ENCODE data around the gene CDH10. TPM values are rescaled to one million over a fixed set of nuclear protein-coding genes. Genes with fewer than 3 reads are reported as not detected.

Gene CDH10
- total RNA-seq, 1 experiment from 2014 or later: not detected

DNA sequence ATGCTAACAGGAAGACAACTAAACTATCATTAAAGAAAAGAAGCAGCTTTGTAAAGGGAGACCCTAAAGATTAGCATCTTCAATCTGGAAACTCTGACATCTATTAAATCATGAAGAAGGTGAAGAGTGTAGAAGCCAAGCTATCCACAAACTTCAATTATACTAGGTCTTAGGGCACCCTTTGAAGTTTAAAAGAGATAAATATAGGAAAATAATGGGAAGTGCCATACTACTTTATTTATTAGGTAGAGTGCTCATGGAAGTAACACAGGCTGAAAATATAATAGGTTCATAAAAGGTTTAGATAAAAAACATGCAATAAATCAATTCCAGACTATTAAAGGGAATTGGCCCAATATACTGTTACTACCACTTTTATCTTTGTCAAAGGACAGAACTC lies 19.9 kb downstream of the CDH10 start:
- no TSS peak for BruUV-seq (replicated peaks)
- no peak for DNase-seq
- Mint-ChIP-seq H3K9me3 (ENCODE audit: low read depth, unreplicated experiment) (peaks cover 2% of the 10 kb centered on the region), H3K27ac (ENCODE audit: unreplicated experiment) (no peak overlapping the region), H3K36me3 (ENCODE audit: insufficient read depth, unreplicated experiment) (no peaks in the 10 kb centered on the region), H3K27me3 (ENCODE audit: unreplicated experiment) (no peaks in the 10 kb centered on the region), H3K4me1 (ENCODE audit: low read depth, unreplicated experiment) (no peaks in the 10 kb centered on the region), H3K4me3 (ENCODE audit: low read depth, unreplicated experiment) (no peak overlapping the region)
- CTCF ChIA-PET: no interaction called here
- intact Hi-C loops (cut with micrococcal nuclease; ENCODE audit: unreplicated experiment): no loop called here
- TF ChIP-seq, protein P1, sequence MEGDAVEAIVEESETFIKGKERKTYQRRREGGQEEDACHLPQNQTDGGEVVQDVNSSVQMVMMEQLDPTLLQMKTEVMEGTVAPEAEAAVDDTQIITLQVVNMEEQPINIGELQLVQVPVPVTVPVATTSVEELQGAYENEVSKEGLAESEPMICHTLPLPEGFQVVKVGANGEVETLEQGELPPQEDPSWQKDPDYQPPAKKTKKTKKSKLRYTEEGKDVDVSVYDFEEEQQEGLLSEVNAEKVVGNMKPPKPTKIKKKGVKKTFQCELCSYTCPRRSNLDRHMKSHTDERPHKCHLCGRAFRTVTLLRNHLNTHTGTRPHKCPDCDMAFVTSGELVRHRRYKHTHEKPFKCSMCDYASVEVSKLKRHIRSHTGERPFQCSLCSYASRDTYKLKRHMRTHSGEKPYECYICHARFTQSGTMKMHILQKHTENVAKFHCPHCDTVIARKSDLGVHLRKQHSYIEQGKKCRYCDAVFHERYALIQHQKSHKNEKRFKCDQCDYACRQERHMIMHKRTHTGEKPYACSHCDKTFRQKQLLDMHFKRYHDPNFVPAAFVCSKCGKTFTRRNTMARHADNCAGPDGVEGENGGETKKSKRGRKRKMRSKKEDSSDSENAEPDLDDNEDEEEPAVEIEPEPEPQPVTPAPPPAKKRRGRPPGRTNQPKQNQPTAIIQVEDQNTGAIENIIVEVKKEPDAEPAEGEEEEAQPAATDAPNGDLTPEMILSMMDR (IDR thresholded peaks at IDR 0.05; ENCODE audit: unreplicated experiment): no peak

DNA sequence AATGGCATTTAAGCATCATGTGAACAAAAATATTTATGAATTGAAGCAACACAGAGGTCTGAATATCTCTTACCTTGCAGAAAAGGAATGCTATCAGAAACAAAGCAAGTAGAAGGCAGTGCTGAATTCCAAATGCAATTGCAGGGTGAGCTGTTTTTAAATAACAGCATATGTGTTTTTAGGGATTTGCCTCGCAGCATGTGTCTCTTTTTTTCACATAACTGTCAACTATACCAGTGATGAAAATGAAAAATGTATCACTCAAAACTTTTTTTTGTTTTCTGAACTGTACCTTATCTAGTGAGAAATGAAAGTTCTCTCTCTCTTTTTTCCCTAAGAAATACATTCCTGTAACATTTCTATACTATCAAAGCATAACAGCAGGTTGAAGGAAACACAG lies 21.2 kb downstream of the CDH10 start:
- H3K9me3 Mint-ChIP-seq (ENCODE audit: low read depth, unreplicated experiment): peaks cover 4% of the 10 kb centered on the region
- no peaks in the 10 kb centered on the region for H3K4me1 Mint-ChIP-seq (ENCODE audit: low read depth, unreplicated experiment)
- no peak overlapping the region for H3K27ac Mint-ChIP-seq (ENCODE audit: unreplicated experiment)
- H3K4me3 Mint-ChIP-seq (ENCODE audit: low read depth, unreplicated experiment): no peak overlapping the region
- TF ChIP-seq, protein P1 (IDR thresholded peaks at IDR 0.05; ENCODE audit: unreplicated experiment): no peak
- H3K27me3 Mint-ChIP-seq (ENCODE audit: unreplicated experiment): no peaks in the 10 kb centered on the region
- intact Hi-C loops (cut with micrococcal nuclease; ENCODE audit: unreplicated experiment): no loop called here
- BruUV-seq (replicated peaks): no TSS peak
- CTCF ChIA-PET: no interaction called here
- H3K36me3 Mint-ChIP-seq (ENCODE audit: insufficient read depth, unreplicated experiment): no peaks in the 10 kb centered on the region
- no peak for DNase-seq

DNA sequence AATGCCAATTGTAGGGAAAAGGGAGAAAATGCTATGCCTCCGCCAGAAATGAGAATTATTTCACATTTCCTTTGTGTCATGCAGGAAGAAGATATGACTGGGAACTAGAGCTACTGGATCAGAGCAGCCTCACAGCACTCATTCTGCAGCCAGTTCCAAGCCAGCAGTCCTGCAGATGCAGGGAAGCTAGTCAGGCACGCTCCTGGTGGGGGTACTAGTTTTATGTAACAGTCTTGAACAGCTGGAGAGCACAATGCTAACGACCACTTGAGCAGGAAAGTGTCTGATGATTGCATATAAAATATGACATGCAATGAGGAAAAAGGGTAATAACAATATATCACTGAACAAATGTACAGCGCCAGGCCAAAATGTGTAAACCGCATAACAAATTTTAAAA lies 21.7 kb downstream of the CDH10 start:
- Mint-ChIP-seq H3K27me3 (ENCODE audit: unreplicated experiment) (no peaks in the 10 kb centered on the region), H3K27ac (ENCODE audit: unreplicated experiment) (no peak overlapping the region), H3K4me1 (ENCODE audit: low read depth, unreplicated experiment) (no peaks in the 10 kb centered on the region), H3K36me3 (ENCODE audit: insufficient read depth, unreplicated experiment) (no peaks in the 10 kb centered on the region), H3K4me3 (ENCODE audit: low read depth, unreplicated experiment) (no peak overlapping the region), H3K9me3 (ENCODE audit: low read depth, unreplicated experiment) (peaks cover 4% of the 10 kb centered on the region)
- DNase-seq: no peak
- no TSS peak for BruUV-seq (replicated peaks)
- CTCF ChIA-PET: no interaction called here
- TF ChIP-seq, protein P1 (IDR thresholded peaks at IDR 0.05; ENCODE audit: unreplicated experiment): no peak
- intact Hi-C loops (cut with micrococcal nuclease; ENCODE audit: unreplicated experiment): no loop called here

DNA sequence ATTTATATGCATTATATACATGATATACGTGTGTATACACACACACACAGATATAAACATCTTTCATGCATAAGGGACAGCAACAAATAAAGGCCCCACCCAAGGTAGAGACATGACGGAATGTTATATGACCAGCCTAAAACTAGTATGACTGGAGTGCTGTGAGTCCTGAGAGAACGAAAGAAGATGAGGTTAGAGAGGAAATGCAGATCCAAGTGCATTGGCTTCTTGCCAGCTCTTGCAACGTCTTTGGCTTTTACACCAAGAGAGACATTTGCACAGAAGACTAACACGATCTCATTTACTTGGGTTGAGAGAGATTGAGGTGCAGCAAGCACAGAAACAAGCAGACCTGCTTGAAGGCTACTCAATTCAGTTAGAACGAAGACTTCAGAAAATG lies 23.0 kb downstream of the CDH10 start:
- Mint-ChIP-seq H3K4me3 (ENCODE audit: low read depth, unreplicated experiment) (no peak overlapping the region), H3K27ac (ENCODE audit: unreplicated experiment) (no peak overlapping the region), H3K9me3 (ENCODE audit: low read depth, unreplicated experiment) (peaks cover 4% of the 10 kb centered on the region), H3K27me3 (ENCODE audit: unreplicated experiment) (no peaks in the 10 kb centered on the region), H3K4me1 (ENCODE audit: low read depth, unreplicated experiment) (no peaks in the 10 kb centered on the region), H3K36me3 (ENCODE audit: insufficient read depth, unreplicated experiment) (no peaks in the 10 kb centered on the region)
- intact Hi-C loops (cut with micrococcal nuclease; ENCODE audit: unreplicated experiment): no loop called here
- BruUV-seq (replicated peaks): no TSS peak
- CTCF ChIA-PET: no interaction called here
- no peak for DNase-seq
- TF ChIP-seq, protein P1 (IDR thresholded peaks at IDR 0.05; ENCODE audit: unreplicated experiment): no peak

DNA sequence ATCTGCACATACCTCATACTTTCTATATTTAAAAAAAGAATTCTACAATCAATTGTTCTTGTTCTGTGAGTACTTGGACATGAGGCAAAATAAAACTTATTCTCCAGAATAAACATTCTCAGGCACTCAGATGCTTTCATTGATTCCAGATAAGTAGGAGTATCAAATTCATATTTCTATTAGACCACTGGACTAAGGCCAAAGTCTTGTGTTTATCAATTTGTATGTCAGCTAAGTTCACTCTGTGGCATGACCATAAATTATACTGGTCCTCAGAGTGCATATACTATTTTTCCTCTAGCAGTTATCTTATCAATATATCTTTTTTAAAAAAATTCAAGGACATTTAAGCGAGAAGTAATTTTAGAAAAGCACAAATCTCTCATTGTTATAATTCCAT lies 28.2 kb downstream of the CDH10 start:
- TF ChIP-seq, protein P1 (IDR thresholded peaks at IDR 0.05; ENCODE audit: unreplicated experiment): no peak
- intact Hi-C loops (cut with micrococcal nuclease; ENCODE audit: unreplicated experiment): no loop called here
- CTCF ChIA-PET: no interaction called here
- Mint-ChIP-seq H3K36me3 (ENCODE audit: insufficient read depth, unreplicated experiment) (no peaks in the 10 kb centered on the region), H3K4me1 (ENCODE audit: low read depth, unreplicated experiment) (no peaks in the 10 kb centered on the region), H3K4me3 (ENCODE audit: low read depth, unreplicated experiment) (no peak overlapping the region), H3K27me3 (ENCODE audit: unreplicated experiment) (no peaks in the 10 kb centered on the region), H3K27ac (ENCODE audit: unreplicated experiment) (no peak overlapping the region), H3K9me3 (ENCODE audit: low read depth, unreplicated experiment) (peaks cover 4% of the 10 kb centered on the region)
- no TSS peak for BruUV-seq (replicated peaks)
- DNase-seq: no peak

Measured in Calu3 (cell line).